Keratinocyte (primary cell): ENCODE results near the gene PRICKLE4. TPM values are rescaled to one million over a fixed set of nuclear protein-coding genes. Genes with fewer than 3 reads are reported as not detected.
A peak's percentile ranks its signal among the peaks of the same experiment; 100 is the strongest.

ENCODE experiments used
- DNase-seq: peaks from one replicate; pipeline ENCODE4 v3.0.0-alpha.2; 2011; ENCODE audit warnings: low read depth, missing footprints, low spot score
- FAIRE-seq: peaks from 2 replicates; lab custom pipeline; 2011; peaks lifted over from hg19 to GRCh38; lab: Jason Lieb, UNC
- H2AFZ ChIP-seq: 2 replicates; pipeline ENCODE4 v1.6.0; 2012; ENCODE audit warnings: low read length, control low read depth, inconsistent platforms; ENCODE audit not compliant: control insufficient read depth
- H3K27ac ChIP-seq: 2 replicates; pipeline ENCODE4 v1.5.1; 2011; ENCODE audit warnings: low read length; ENCODE audit not compliant: control insufficient read depth, insufficient read depth
- H3K27me3 ChIP-seq: 3 replicates; pipeline ENCODE4 v1.6.0; 2011; ENCODE audit warnings: low read length; ENCODE audit not compliant: control insufficient read depth, insufficient read depth; ENCODE audit errors: extremely low read depth
- H3K36me3 ChIP-seq, 2 experiments: 2 replicates in 1 of 2; 3 replicates in 1 of 2; pipeline ENCODE4 v1.5.1; 2011; ENCODE audit warnings: low read length in 2 of 2, mild to moderate bottlenecking in 1 of 2; ENCODE audit not compliant: control insufficient read depth in 2 of 2, insufficient read depth in 2 of 2; ENCODE audit errors: extremely low read depth in 1 of 2
- H3K4me1 ChIP-seq: 3 replicates; pipeline ENCODE4 v1.5.1; 2011; ENCODE audit warnings: low read length; ENCODE audit not compliant: control insufficient read depth, insufficient read depth; ENCODE audit errors: extremely low read depth
- H3K4me2 ChIP-seq: 3 replicates; pipeline ENCODE4 v1.6.0; 2011; ENCODE audit warnings: low read depth, low read length; ENCODE audit not compliant: control insufficient read depth, insufficient read depth; ENCODE audit errors: extremely low read depth
- H3K4me3 ChIP-seq, 3 experiments: fragments of 200-600 bp in 1 of 3; sonication (generic) in 1 of 3; 2 replicates in 2 of 3; 3 replicates in 1 of 3; pipeline ENCODE4 v1.5.1; 2011 to 2016; ENCODE audit warnings: low read length in 3 of 3, mild to moderate bottlenecking in 3 of 3, control low read depth in 2 of 3, inconsistent platforms in 1 of 3, low read depth in 1 of 3, mixed read lengths in 1 of 3, mixed run types in 1 of 3, moderate library complexity in 1 of 3; ENCODE audit not compliant: control insufficient read depth in 2 of 3, insufficient read depth in 2 of 3; ENCODE audit errors: extremely low read depth in 1 of 3
- H3K79me2 ChIP-seq: 2 replicates; pipeline ENCODE4 v1.6.0; 2012; ENCODE audit warnings: low read length; ENCODE audit not compliant: control insufficient read depth, insufficient read depth
- H3K9ac ChIP-seq: 3 replicates; pipeline ENCODE4 v1.6.0; 2011; ENCODE audit warnings: low read length; ENCODE audit not compliant: control insufficient read depth, insufficient read depth; ENCODE audit errors: extremely low read depth
- H3K9me1 ChIP-seq: 3 replicates; pipeline ENCODE4 v1.6.0; 2011; ENCODE audit warnings: low read length; ENCODE audit not compliant: control insufficient read depth, insufficient read depth; ENCODE audit errors: extremely low read depth
- H3K9me3 ChIP-seq: 2 replicates; pipeline ENCODE4 v1.5.1; 2012; ENCODE audit warnings: low read depth, low read length; ENCODE audit not compliant: control insufficient read depth
- H4K20me1 ChIP-seq: 3 replicates; pipeline ENCODE4 v1.6.0; 2011; ENCODE audit warnings: low read length; ENCODE audit not compliant: control insufficient read depth, insufficient read depth; ENCODE audit errors: extremely low read depth
- CTCF ChIP-seq, 3 experiments: IDR thresholded peaks in 1 of 3; conservative IDR thresholded peaks in 1 of 3; optimal IDR thresholded peaks in 1 of 3; 2 replicates in 2 of 3; 3 replicates in 1 of 3; pipeline versions ENCODE3 to v1.5.1; 2011; ENCODE audit warnings: low read length in 3 of 3, mild to moderate bottlenecking in 3 of 3, moderate library complexity in 2 of 3, control low read depth in 1 of 3, inconsistent platforms in 1 of 3; ENCODE audit not compliant: insufficient read depth in 2 of 3; ENCODE audit errors: extremely low read depth in 1 of 3
- EZH2 ChIP-seq: IDR thresholded peaks from one replicate; pipeline ENCODE4 v1.6.1; 2012; ENCODE audit warnings: inconsistent platforms, mild to moderate bottlenecking, low read length, moderate library complexity
- dilution Hi-C: fragments of 300-500 bp; cut with MboI; formaldehyde crosslinking; loops from one replicate; pipeline ENCODE4 v1.7.0; 2020; ENCODE audit warnings: low sequenced_read_pairs; ENCODE audit not compliant: extremely low pct_ligation_motif_present
- polyA plus RNA-seq, 5 experiments: library from polyadenylated mRNA; depleted of rRNA in 3 of 5; stranded (reverse) in 3 of 5; stranded (forward) in 1 of 5; unstranded in 1 of 5; fragments of >200 nt; gene quantifications; 1 replicate in 1 of 5; 2 replicates in 3 of 5; 3 replicates in 1 of 5; pipeline versions ENCODE4 v1.2.1 to v1.2.3, GENCODE V29; 2011 to 2012; ENCODE audit warnings: missing spikeins in 2 of 5, low read depth in 1 of 5, low replicate concordance in 1 of 5

Gene PRICKLE4
- polyA plus RNA-seq, 1 donor (not counting 4 experiments of a cell fraction or from before 2014, with no cell fraction given): 0.13 TPM

DNA sequence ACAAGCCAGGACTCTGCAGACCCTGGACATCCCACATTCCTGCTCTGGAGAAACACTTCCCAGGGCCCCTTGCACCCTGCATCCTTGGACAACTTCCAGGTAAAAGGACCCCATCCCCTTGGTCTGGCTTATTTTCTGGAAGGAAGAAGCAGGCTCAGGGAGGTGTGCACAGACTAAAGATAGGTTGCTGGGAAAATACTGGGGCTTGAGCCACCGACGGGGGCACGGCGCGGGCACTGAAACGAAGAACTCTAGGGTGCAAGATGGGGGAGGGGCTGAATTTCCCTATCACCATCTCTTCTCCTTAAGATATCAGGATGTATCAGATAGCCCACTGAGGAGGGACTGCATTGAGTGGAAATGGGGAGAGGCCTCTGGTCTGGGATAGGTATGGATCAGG lies 1.7 kb upstream of the PRICKLE4 start:
- peak overlapping the region; percentile 56 to 75 (median 71) for H3K4me3 ChIP-seq
- H3K9ac ChIP-seq: peak overlapping the region; percentile 66
- no peak overlapping the region for H2AFZ ChIP-seq
- DNase-seq (no peak), FAIRE-seq (no peak)
- H3K36me3 ChIP-seq: peaks cover 14 to 18% of the 10 kb centered on the region in 2 experiments
- dilution Hi-C loops: no loop called here
- H3K4me1 ChIP-seq: peaks cover 15% of the 10 kb centered on the region
- H3K9me1 ChIP-seq: no peaks in the 10 kb centered on the region
- H3K79me2 ChIP-seq: no peaks in the 10 kb centered on the region
- H3K27me3 ChIP-seq: no peaks in the 10 kb centered on the region
- H3K4me2 ChIP-seq: peak overlapping the region; percentile 90
- H4K20me1 ChIP-seq: no peaks in the 10 kb centered on the region
- TF ChIP-seq EZH2 (no peak), CTCF (optimal IDR thresholded peaks at IDR 0.05 in 1 of 3, IDR thresholded peaks at IDR 0.05 in 1 of 3, conservative IDR thresholded peaks at IDR 0.05 in 1 of 3; ENCODE audit: extremely low read depth in 1 of 3, insufficient read depth in 2 of 3, low read length in 3 of 3) (no peak)
- H3K9me3 ChIP-seq: no peaks in the 10 kb centered on the region
- no peak overlapping the region for H3K27ac ChIP-seq

DNA sequence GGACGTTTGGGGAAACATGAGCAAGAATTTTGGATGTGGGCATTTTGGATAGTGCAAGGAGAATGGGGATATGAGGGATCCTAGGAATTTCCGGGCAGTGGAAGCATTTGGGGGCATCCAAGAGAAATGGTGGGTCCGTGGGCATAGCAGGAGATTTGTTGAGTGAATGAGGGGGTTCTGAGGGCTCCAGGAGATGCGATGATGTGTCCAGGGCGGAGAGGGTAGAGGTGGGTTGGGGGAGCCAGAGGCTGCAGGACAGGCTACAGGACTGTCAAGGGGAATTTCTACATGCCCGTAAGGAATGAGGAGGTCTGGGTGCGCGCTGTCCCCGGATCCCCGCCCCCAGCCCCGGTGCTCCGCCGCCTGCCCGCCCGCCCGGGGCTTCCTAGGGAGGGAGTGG lies 1.2 kb upstream of the PRICKLE4 start:
- no peak for FAIRE-seq
- H3K27ac ChIP-seq: no peak overlapping the region
- H4K20me1 ChIP-seq: no peaks in the 10 kb centered on the region
- DNase-seq: no peak
- H3K4me1 ChIP-seq: peaks cover 17% of the 10 kb centered on the region
- H3K9ac ChIP-seq: peak overlapping the region; percentile 66
- dilution Hi-C loops: no loop called here
- no peaks in the 10 kb centered on the region for H3K9me1 ChIP-seq
- H3K9me3 ChIP-seq: no peaks in the 10 kb centered on the region
- no peaks in the 10 kb centered on the region for H3K27me3 ChIP-seq
- H2AFZ ChIP-seq: peak overlapping the region; percentile 39
- peaks cover 11 to 18% of the 10 kb centered on the region in 2 experiments for H3K36me3 ChIP-seq
- peak overlapping the region; percentile 56 to 75 (median 71) for H3K4me3 ChIP-seq
- peak overlapping the region; percentile 90 for H3K4me2 ChIP-seq
- no peaks in the 10 kb centered on the region for H3K79me2 ChIP-seq
- TF ChIP-seq CTCF (optimal IDR thresholded peaks at IDR 0.05 in 1 of 3, IDR thresholded peaks at IDR 0.05 in 1 of 3, conservative IDR thresholded peaks at IDR 0.05 in 1 of 3; ENCODE audit: extremely low read depth in 1 of 3, insufficient read depth in 2 of 3, low read length in 3 of 3) (no peak), EZH2 (no peak)
